Epithelial cell of prostate (primary cell): ENCODE data around the gene AFTPH.

Experiments
- DNase-seq: peaks from one replicate; pipeline ENCODE4 v3.0.0-alpha.2; 2011; ENCODE audit warnings: low read depth, low spot score
- H3K27ac ChIP-seq: fragments of 450-650 bp; 2 replicates; pipeline ENCODE4 v1.5.1; 2017; ENCODE audit warnings: mild to moderate bottlenecking

Gene AFTPH

GRCh38 chr2:64641599-64641998 is 117.5 kb downstream of the AFTPH start:
- H3K27ac ChIP-seq = no peak overlapping the region
- no peak for DNase-seq
